Stimulated activated CD4-positive, alpha-beta T cell treated with anti-CD3 and anti-CD28 coated beads, Interleukin-4, amount 100 ng/mL, for 1 hour (primary cell): Measurements from ENCODE around the gene C19orf18.
A peak's percentile ranks its signal among the peaks of the same experiment; 100 is the strongest.

Source experiments
- DNase-seq: peaks from one replicate; pipeline ENCODE4 v3.0.0-alpha.2; 2020

The C19orf18 gene

DNA sequence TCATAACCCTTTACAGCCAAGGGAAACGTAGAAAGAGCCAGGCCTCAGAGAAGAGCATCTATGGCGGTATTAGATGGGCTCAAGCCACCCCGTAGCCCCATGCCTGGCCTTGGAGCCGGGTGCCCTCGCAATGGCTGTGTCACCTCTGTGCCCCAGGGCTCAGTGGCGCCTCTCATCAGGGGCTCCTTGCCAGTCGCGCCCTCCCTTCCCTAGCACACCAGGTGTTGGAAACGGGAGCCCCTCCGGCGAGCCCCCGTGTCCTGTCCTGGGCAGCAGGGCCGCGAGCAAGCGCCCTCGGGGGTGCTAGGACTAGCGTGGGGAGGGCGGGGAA lies 27.3 kb downstream of the C19orf18 start:
- DNase-seq, result no peak

DNA sequence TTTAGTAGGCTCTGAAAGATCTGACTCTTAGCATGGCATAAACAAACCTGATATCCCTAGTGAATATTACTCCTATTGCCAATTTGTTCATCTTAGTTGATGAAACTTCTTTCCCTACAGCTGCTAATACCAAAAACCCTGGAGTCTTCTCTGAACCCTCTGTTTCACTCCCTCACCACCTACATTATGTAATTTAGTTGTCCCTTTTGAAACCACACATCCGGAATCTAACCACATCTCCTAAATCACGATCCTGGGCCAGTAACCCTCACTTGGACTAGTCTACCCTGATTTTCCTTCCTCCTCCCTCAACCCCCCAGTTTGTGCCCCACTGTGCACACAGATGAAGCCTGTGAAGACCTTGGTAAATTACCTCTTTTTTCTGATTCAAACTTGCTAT lies 28.0 kb downstream of the C19orf18 start:
- DNase-seq, result no peak

DNA sequence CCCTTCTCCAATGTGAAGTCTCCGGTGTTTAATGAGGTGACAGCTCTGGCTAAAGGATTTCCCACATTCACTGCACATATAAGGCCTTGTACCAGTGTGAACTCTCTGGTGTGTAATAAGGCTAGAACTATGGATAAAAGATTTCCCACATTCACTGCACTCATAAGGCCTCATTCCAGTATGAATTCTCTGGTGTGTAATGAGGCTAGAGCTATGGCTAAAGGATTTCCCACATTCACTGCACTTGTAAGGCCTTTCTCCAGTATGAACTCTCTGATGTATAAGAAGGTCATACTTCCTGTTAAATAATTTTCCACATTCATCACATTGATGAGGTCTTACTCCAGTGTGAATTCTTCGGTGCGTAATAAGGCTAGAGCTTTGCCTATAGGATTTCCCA lies 32.7 kb downstream of the C19orf18 start:
- DNase-seq, result no peak

DNA sequence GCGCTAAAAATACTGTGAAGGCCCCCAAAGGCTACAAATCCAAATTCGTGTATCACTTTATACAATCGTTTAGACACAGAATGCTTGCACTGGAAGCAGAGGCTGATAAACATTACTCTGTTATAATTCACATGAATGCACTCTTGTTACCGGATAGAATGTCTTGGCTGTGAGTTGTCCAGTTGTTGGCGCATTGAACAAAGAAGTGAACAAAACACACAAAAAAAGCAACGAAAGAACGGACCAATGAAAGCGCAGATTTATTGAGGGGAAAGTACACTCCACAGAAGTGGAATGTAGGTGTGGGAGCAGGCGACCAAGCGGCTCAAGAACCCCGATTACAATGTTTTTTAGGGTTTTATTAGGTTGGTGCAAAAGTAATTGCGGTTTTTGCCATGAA lies 38.6 kb downstream of the C19orf18 start:
- no peak for DNase-seq

GRCh38 chr19:57934820-57935665 lies 39.3 kb downstream of the C19orf18 start, which contains the start of gene ZNF418:
Gene ZNF418 (minus strand): TSS chr19:57935402. CDS start chr19:57933822, 1,580 bp downstream.
- peak; percentile 14 for DNase-seq

- no peak for DNase-seq
Observed at GRCh38 chr19:57927587-57927986, 46.7 kb downstream of the C19orf18 start.

GRCh38 chr19:57916168-57916995 lies 58.0 kb downstream of the C19orf18 start, which contains the start of gene ZNF417:
Gene ZNF417 (minus strand): TSS chr19:57916592. CDS start chr19:57916411, 181 bp downstream.
- peak; percentile 81 for DNase-seq

GRCh38 chr19:57914531-57914930 lies 59.8 kb downstream of the C19orf18 start:
- no peak for DNase-seq
